SU-DHL-6 (cell line): ENCODE measurements around the gene SIX3.

ENCODE experiments used
- H2AFZ ChIP-seq: fragments of 200-600 bp; sonication (generic); 2 replicates; pipeline ENCODE4 v1.6.1; 2014; ENCODE audit warnings: low read depth, mild to moderate bottlenecking, moderate library complexity, mixed read lengths, antibody characterized with exemption, low read length; ENCODE audit not compliant: severe bottlenecking
- H3F3A ChIP-seq: fragments of 200-600 bp; shearing (Covaris generic); 2 replicates; pipeline ENCODE4 v1.6.0; 2016; ENCODE audit warnings: antibody characterized with exemption, mild to moderate bottlenecking; ENCODE audit not compliant: insufficient read depth
- H3K27ac ChIP-seq: fragments of 200-600 bp; sonication (generic); 2 replicates; pipeline ENCODE4 v1.5.1; 2016; ENCODE audit warnings: low read depth, mild to moderate bottlenecking, low read length, moderate library complexity, mixed read lengths
- H3K27me3 ChIP-seq: fragments of 200-600 bp; sonication (generic), shearing (Covaris generic); 2 replicates; pipeline ENCODE4 v1.6.0; 2014; ENCODE audit warnings: mild to moderate bottlenecking, low read length
- H3K36me3 ChIP-seq: fragments of 200-600 bp; sonication (generic); 2 replicates; pipeline ENCODE4 v1.6.1; 2014; ENCODE audit warnings: mild to moderate bottlenecking, low read length, mixed read lengths
- H3K4me2 ChIP-seq: fragments of 300-600, 200-600 bp; shearing (Covaris generic), sonication (generic); 2 replicates; pipeline ENCODE4 v1.6.0; 2014; ENCODE audit warnings: low read length, low read depth, mild to moderate bottlenecking; ENCODE audit not compliant: poor library complexity, severe bottlenecking
- H3K4me3 ChIP-seq: fragments of 200-600 bp; sonication (generic); 2 replicates; pipeline ENCODE4 v1.5.1; 2014; ENCODE audit warnings: antibody characterized with exemption, low read length, mild to moderate bottlenecking, mixed read lengths; ENCODE audit not compliant: insufficient read depth, poor library complexity, severe bottlenecking
- H3K79me2 ChIP-seq: fragments of 200-600 bp; sonication (generic); 2 replicates; pipeline ENCODE4 v1.6.1; 2014; ENCODE audit warnings: mild to moderate bottlenecking, low read length, moderate library complexity; ENCODE audit not compliant: insufficient read depth
- H3K9ac ChIP-seq: fragments of 200-600 bp; sonication (generic); 2 replicates; pipeline ENCODE4 v1.7.0; 2014; ENCODE audit warnings: mild to moderate bottlenecking, low read length
- H3K9me2 ChIP-seq: fragments of 200-600 bp; sonication (generic); replicated peaks from 2 replicates; pipeline ENCODE4 v1.6.1; 2014; ENCODE audit warnings: low read length; ENCODE audit not compliant: insufficient read depth
- H3K9me3 ChIP-seq: fragments of 200-600 bp; sonication (generic); 2 replicates; pipeline ENCODE4 v1.6.1; 2014; ENCODE audit warnings: low read length, mixed read lengths; ENCODE audit not compliant: insufficient read depth
- H4K20me1 ChIP-seq: fragments of 200-600 bp; sonication (generic); 2 replicates; pipeline ENCODE4 v1.6.1; 2014; ENCODE audit warnings: low read depth, mild to moderate bottlenecking, antibody characterized with exemption, low read length, moderate library complexity, mixed read lengths
- EZH2phosphoT487 ChIP-seq: fragments of 200-600 bp; sonication (generic), shearing (Covaris generic); conservative IDR thresholded peaks from 2 replicates; pipeline ENCODE4 v1.6.1; 2018; ENCODE audit warnings: mild to moderate bottlenecking, antibody characterized with exemption, low read length, moderate library complexity, mixed read lengths
- TF ChIP-seq, protein P1 (sequence below): fragments of 200-600 bp; sonication (generic); IDR thresholded peaks from one replicate; pipeline ENCODE4 v1.5.1; 2017; ENCODE audit warnings: antibody characterized with exemption, mild to moderate bottlenecking, low read length, moderate library complexity; ENCODE audit not compliant: insufficient read depth, poor library complexity, severe bottlenecking

SIX3 gene

DNA sequence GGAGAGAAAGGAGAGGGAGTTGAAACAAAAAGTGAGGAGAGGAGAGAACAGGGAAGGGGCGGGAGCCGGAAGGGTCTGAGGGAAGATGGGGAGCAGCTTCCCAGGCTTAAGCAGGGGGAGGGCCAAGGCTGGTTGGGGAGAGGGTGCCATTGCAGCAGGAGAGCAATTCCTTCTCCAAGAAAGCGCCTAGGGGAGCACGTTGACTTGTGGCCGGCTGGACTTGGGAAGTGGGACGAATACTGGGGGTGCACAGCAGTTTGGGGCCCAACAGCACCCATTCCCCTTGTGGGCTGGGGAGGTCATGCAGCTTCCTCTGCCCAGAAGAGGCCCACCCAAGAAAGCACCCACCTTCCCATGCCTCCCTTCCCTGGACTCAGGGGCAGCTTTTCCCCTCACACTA is 9.6 kb downstream of the SIX3 start:
- no peak overlapping the region for H3K4me2 ChIP-seq
- no peak overlapping the region for H3K27ac ChIP-seq
- H3F3A ChIP-seq: no peaks in the 10 kb centered on the region
- H3K36me3 ChIP-seq: no peaks in the 10 kb centered on the region
- no peaks in the 10 kb centered on the region for H4K20me1 ChIP-seq
- no peaks in the 10 kb centered on the region for H3K27me3 ChIP-seq
- no peak overlapping the region for H3K9ac ChIP-seq
- H3K79me2 ChIP-seq: no peaks in the 10 kb centered on the region
- H3K4me3 ChIP-seq: no peak overlapping the region
- no peaks in the 10 kb centered on the region for H3K9me3 ChIP-seq
- H3K9me2 ChIP-seq: no peaks in the 10 kb centered on the region
- H2AFZ ChIP-seq: no peak overlapping the region
- TF ChIP-seq, protein P1, sequence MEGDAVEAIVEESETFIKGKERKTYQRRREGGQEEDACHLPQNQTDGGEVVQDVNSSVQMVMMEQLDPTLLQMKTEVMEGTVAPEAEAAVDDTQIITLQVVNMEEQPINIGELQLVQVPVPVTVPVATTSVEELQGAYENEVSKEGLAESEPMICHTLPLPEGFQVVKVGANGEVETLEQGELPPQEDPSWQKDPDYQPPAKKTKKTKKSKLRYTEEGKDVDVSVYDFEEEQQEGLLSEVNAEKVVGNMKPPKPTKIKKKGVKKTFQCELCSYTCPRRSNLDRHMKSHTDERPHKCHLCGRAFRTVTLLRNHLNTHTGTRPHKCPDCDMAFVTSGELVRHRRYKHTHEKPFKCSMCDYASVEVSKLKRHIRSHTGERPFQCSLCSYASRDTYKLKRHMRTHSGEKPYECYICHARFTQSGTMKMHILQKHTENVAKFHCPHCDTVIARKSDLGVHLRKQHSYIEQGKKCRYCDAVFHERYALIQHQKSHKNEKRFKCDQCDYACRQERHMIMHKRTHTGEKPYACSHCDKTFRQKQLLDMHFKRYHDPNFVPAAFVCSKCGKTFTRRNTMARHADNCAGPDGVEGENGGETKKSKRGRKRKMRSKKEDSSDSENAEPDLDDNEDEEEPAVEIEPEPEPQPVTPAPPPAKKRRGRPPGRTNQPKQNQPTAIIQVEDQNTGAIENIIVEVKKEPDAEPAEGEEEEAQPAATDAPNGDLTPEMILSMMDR: no peak
- TF ChIP-seq EZH2phosphoT487: no peak

DNA sequence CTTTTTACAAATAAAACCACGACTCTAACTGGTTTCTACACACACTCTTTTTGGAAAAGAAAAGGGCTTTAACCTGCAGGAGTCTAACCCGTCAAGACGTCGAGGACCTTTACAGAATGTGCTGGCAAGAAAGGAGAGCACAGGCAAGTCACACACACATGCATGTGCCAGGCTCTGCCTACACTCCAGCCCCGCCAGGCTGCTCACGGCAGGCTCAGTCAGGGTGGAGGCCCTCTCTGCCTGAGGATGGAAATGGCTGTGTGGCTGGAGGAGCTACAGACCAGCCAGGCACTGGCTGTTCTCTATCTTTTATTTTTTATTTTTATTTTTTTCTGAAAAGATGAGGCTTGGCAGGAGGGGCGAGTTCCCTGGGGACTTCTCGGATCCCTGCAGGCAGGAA is 10.2 kb downstream of the SIX3 start:
- Histone ChIP-seq H4K20me1 (no peaks in the 10 kb centered on the region), H3K4me2 (no peak overlapping the region), H3K9ac (no peak overlapping the region)

DNA sequence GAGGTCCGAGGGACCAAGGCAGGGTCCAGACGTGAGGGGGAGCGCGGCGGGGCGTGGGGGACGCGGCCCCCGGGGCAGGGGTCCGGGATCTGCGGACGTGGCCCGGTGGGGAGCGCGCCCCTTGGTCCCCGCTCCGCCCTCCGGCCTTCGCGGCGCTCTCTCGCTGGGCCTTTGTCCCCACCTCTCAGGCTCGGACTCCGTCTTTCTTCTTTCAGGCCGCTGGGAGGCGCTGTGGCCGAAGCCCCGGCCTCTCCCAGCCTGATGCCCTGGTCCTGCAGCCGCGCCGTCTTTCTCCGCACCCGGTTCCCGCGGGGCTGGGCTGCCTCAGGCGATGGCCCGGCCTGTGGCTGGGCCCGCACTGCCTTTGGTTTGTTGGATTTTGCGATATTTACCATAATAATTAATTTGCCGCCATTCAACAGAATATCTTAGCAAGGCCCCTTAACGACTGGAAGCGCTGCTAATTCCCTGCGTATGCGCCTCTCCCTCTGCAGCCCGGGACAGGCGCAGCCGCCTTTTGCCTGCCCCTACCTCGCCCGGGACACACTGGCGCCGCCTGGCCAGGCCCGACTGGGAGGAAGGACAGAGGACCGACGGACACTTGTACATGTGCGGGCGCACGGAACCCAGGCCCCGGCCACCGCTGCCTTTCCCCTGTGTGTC is 10.8 kb downstream of the SIX3 start:
- Histone ChIP-seq H3F3A (no peaks in the 10 kb centered on the region), H3K36me3 (no peaks in the 10 kb centered on the region), H3K9me3 (no peaks in the 10 kb centered on the region), H2AFZ (no peak overlapping the region), H3K4me3 (no peak overlapping the region), H3K9ac (no peak overlapping the region), H3K4me2 (no peak overlapping the region), H3K27me3 (no peaks in the 10 kb centered on the region), H4K20me1 (no peaks in the 10 kb centered on the region), H3K9me2 (no peaks in the 10 kb centered on the region), H3K79me2 (no peaks in the 10 kb centered on the region), H3K27ac (no peak overlapping the region)
- TF ChIP-seq, protein P1: peak; percentile 27
- TF ChIP-seq EZH2phosphoT487: no peak

More for the DNA sequence above, 10.2 kb downstream of the SIX3 start:
- no peak for TF ChIP-seq EZH2phosphoT487
- TF ChIP-seq, protein P1: no peak
- Histone ChIP-seq H3K27ac (no peak overlapping the region), H3K36me3 (no peaks in the 10 kb centered on the region), H3K9me2 (no peaks in the 10 kb centered on the region), H3K27me3 (no peaks in the 10 kb centered on the region), H3K9me3 (no peaks in the 10 kb centered on the region), H3K79me2 (no peaks in the 10 kb centered on the region), H2AFZ (no peak overlapping the region), H3K4me3 (no peak overlapping the region), H3F3A (no peaks in the 10 kb centered on the region)
